NCI-H2227 (cell line): ENCODE measurements around the gene TBC1D22A.

Experiments
- DNase-seq: peaks from one replicate; lab custom pipeline; 2025; ENCODE audit not compliant: unreplicated experiment; lab: John Stamatoyannopoulos, UW

Gene TBC1D22A

GRCh38 chr22:46854125-46854870 lies 91.8 kb downstream of the TBC1D22A start:
- no peak for DNase-seq

GRCh38 chr22:46855681-46856080 lies 93.2 kb downstream of the TBC1D22A start:
- DNase-seq = no peak

- DNase-seq = no peak
Observed at GRCh38 chr22:46856661-46857060, 94.2 kb downstream of the TBC1D22A start.

GRCh38 chr22:46857142-46857884 lies 94.9 kb downstream of the TBC1D22A start:
- DNase-seq = no peak

GRCh38 chr22:46857885-46858143 lies 95.4 kb downstream of the TBC1D22A start:
- no peak for DNase-seq

- DNase-seq = no peak
Observed at GRCh38 chr22:46858181-46858771, 95.8 kb downstream of the TBC1D22A start.

- no peak for DNase-seq
Observed at GRCh38 chr22:46860562-46860961, 98.1 kb downstream of the TBC1D22A start.

- DNase-seq = no peak
Observed at GRCh38 chr22:46861468-46862367, 99.3 kb downstream of the TBC1D22A start.

- DNase-seq = no peak
Observed at GRCh38 chr22:46862418-46863324, 100.2 kb downstream of the TBC1D22A start.

- no peak for DNase-seq
Observed at GRCh38 chr22:46863794-46864193, 101.3 kb downstream of the TBC1D22A start.

- DNase-seq = no peak
Observed at GRCh38 chr22:46864314-46865051, 102.0 kb downstream of the TBC1D22A start.

GRCh38 chr22:46865052-46865434 lies 102.6 kb downstream of the TBC1D22A start:
- DNase-seq = no peak

- DNase-seq = no peak
Observed at GRCh38 chr22:46865642-46866041, 103.2 kb downstream of the TBC1D22A start.

- DNase-seq = no peak
Observed at GRCh38 chr22:46866591-46866990, 104.1 kb downstream of the TBC1D22A start.

- no peak for DNase-seq
Observed at GRCh38 chr22:46867106-46867505, 104.7 kb downstream of the TBC1D22A start.

GRCh38 chr22:46869329-46869728 lies 106.9 kb downstream of the TBC1D22A start:
- no peak for DNase-seq

- no peak for DNase-seq
Observed at GRCh38 chr22:46869831-46870441, 107.5 kb downstream of the TBC1D22A start.

GRCh38 chr22:46871826-46872225 lies 109.4 kb downstream of the TBC1D22A start:
- DNase-seq = no peak

- DNase-seq = no peak
Observed at GRCh38 chr22:46875089-46875488, 112.6 kb downstream of the TBC1D22A start.
